Heart left ventricle (tissue), 16 donors: Measurements from ENCODE around the gene SLC16A10. TPM values are rescaled to one million over a fixed set of nuclear protein-coding genes. Genes with fewer than 3 reads are reported as not detected.

Experiments
- ATAC-seq, 4 donors: fragments of 200-7000 bp; cut with Tn5 transposase; one replicate each; pipeline ENCODE4 v1.9.1; 2020 to 2022; ENCODE audit warnings: moderate library complexity in 4 of 4, mild to moderate bottlenecking in 3 of 4, moderate number of reproducible peaks in 1 of 4
- DNase-seq, 5 donors: peaks; one replicate each; pipeline ENCODE4 v3.0.0-alpha.2; 2020
- H3K27ac ChIP-seq, 12 donors: fragments of 200-600 bp; sonication (generic) in 4 of 12; one replicate each; pipeline versions ENCODE4 v1.5.0 to v1.8.0; 2016 to 2022; ENCODE audit warnings: mild to moderate bottlenecking in 2 of 12
- H3K27me3 ChIP-seq, 9 donors: fragments of 200-600 bp; sonication (generic) in 2 of 9; one replicate each; pipeline versions ENCODE4 v1.5.1 to v1.8.0; 2016 to 2022; ENCODE audit warnings: mild to moderate bottlenecking in 3 of 9
- H3K36me3 ChIP-seq, 9 donors: fragments of 200-600 bp; sonication (generic) in 2 of 9; one replicate each; pipeline versions ENCODE4 v1.5.0 to v1.8.0; 2018 to 2022; ENCODE audit warnings: mild to moderate bottlenecking in 2 of 9
- H3K4me1 ChIP-seq, 12 donors: fragments of 200-600 bp; sonication (generic) in 4 of 12; one replicate each; pipeline versions ENCODE4 v1.5.0 to v1.8.0; 2016 to 2022; ENCODE audit warnings: mild to moderate bottlenecking in 3 of 12
- H3K4me3 ChIP-seq, 12 donors: fragments of 200-600 bp; sonication (generic) in 4 of 12; one replicate each; pipeline versions ENCODE4 v1.5.0 to v1.8.0; 2017 to 2022; ENCODE audit warnings: mild to moderate bottlenecking in 9 of 12, moderate library complexity in 4 of 12
- H3K9me3 ChIP-seq, 12 donors: fragments of 200-600 bp; sonication (generic) in 4 of 12; one replicate each; pipeline versions ENCODE4 v1.5.0 to v1.8.0; 2016 to 2022; ENCODE audit warnings: mild to moderate bottlenecking in 1 of 12
- POLR2A ChIP-seq, 2 donors: fragments of 450-650 bp; IDR thresholded peaks; one replicate each; pipeline ENCODE4 v1.6.1; 2017; ENCODE audit warnings: antibody characterized with exemption in 2 of 2, mild to moderate bottlenecking in 2 of 2, moderate library complexity in 2 of 2
- WGBS, 4 donors: extraction: QIAGEN DNeasy Blood & Tissue Kit in 2 of 4; methylation state at CpG; one replicate each; pipeline versions ENCODE4 v1.1.5 to v1.1.7; 2013 to 2018; 5-methylcytosine and 5-hydroxymethylcytosine counted together
- intact Hi-C, 10 donors: fragments of 100-400 bp; cut with DNase I; formaldehyde crosslinking; loops; one replicate each; pipeline versions ENCODE4 v1.11.1 to v1.14.2; 2022
- polyA plus RNA-seq, 2 donors: library from polyadenylated mRNA; stranded (reverse); fragments of 200-250 nt; gene quantifications; one replicate each; pipeline ENCODE4 v1.2.3, GENCODE V29; 2013
- total RNA-seq, 9 donors: library from RNA; depleted of rRNA in 2 of 9; stranded (reverse); fragments of >200 nt in 2 of 9; fragmentation: NEBNext Ultra II Directional in 3 of 9; extraction: Animal tissue kit (Norgen Biotek cat#: 25700) in 3 of 9; gene quantifications; one replicate each; pipeline versions ENCODE4 v1.1.0 to v1.2.4, GENCODE V29; 2016 to 2023
- TF ChIP-seq, protein P1 (sequence below), 12 donors: fragments of 200-600 bp; sonication (generic) in 4 of 12; IDR thresholded peaks; one replicate each; pipeline versions ENCODE4 v1.5.0 to v1.8.0; 2018 to 2022; ENCODE audit warnings: antibody characterized with exemption in 12 of 12, mild to moderate bottlenecking in 5 of 12
- donor health status: ischemic (EF 13 %, LVEDD 7.1; RV severe dilation, severe dysfunction).
- donor health status: healthy with polysubstance abuse.
- donor health status: DM: no; HTN: yes; CAD: no.
- donor health status: DM: no; HTN: no; CAD: no.
- donor health status: ischemic (EF 25% LVEDD 6.9; RV normal size, moderate dysfunction).
- donor health status: ischemic (EF 25% LVEDD 5.7; RV mildly dilated, moderate dysfunction).
- donor health status: healthy.
- donor health status: DM: yes; HTN: yes; CAD: no.
- donor health status: ischemic (EF 35%, LVEDD 5.7; RV mildly dilated, moderate dysfunction).
- donor health status: nonischemic (EF 11% LVEDD 7.7; RV severe dilation, severe dysfunction).
- donor health status: DM: yes; HTN: yes; CAD: no.
- donor health status: PGD.
- donor health status: ischemic (EF 29% LVEDD 5.4; RV normal size, mild dysfunction).
- donor health status: nonischemic (EF 23%, LVEDD 6.1; RV moderate dilation, normal function).

The SLC16A10 gene
- total and polyA plus RNA-seq, 11 donors, result 1.9 to 16.7 (median 6.6) TPM

DNA sequence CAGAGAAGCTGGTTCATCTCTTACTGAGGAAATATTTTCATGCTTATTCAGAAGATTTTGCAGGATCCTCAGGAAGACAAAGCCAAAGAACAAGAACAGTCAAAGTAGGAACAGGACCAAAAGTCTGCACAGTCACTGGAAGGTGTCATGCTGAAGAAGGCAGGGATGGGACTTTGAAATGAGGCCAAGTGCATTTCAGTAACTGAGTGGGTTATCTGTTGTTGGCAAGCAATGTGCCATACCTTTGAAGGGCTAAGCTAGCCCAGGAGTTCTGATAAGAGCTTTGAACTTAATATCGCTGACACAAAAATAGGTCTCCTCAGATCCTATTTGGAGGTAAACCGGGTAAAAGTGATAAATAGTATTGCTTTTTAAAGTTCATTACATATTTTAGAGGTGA is 31.5 kb downstream of the SLC16A10 start:
- TF ChIP-seq, protein P1, sequence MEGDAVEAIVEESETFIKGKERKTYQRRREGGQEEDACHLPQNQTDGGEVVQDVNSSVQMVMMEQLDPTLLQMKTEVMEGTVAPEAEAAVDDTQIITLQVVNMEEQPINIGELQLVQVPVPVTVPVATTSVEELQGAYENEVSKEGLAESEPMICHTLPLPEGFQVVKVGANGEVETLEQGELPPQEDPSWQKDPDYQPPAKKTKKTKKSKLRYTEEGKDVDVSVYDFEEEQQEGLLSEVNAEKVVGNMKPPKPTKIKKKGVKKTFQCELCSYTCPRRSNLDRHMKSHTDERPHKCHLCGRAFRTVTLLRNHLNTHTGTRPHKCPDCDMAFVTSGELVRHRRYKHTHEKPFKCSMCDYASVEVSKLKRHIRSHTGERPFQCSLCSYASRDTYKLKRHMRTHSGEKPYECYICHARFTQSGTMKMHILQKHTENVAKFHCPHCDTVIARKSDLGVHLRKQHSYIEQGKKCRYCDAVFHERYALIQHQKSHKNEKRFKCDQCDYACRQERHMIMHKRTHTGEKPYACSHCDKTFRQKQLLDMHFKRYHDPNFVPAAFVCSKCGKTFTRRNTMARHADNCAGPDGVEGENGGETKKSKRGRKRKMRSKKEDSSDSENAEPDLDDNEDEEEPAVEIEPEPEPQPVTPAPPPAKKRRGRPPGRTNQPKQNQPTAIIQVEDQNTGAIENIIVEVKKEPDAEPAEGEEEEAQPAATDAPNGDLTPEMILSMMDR (IDR thresholded peaks at IDR 0.05), result no peak
- TF ChIP-seq POLR2A (IDR thresholded peaks at IDR 0.05), result no peak
- ATAC-seq, result peak in 3 of 4 donors; percentile 19 to 57 (median 28)
- Histone ChIP-seq H3K4me3 (no peak overlapping the region), H3K36me3 (no peaks in the 10 kb centered on the region), H3K4me1 (peaks cover 0 to 16% (median 8%) of the 10 kb centered on the region in 12 donors), H3K27me3 (no peaks in the 10 kb centered on the region), H3K9me3 (peaks cover 0 to 10% (median 0%) of the 10 kb centered on the region in 12 donors), H3K27ac (peak overlapping the region in 1 of 12 donors; percentile 65)
- WGBS, 4 donors, result 43 to 59% (median 45%) methylated on average over 2 of the region's 2 CpGs
- no peak for DNase-seq
- intact Hi-C loops, result no loop called here

- no peak for TF ChIP-seq POLR2A (IDR thresholded peaks at IDR 0.05)
- TF ChIP-seq, protein P1 (IDR thresholded peaks at IDR 0.05), result no peak
- intact Hi-C loops, result no loop called here
These were observed 32.4 kb downstream of the SLC16A10 start for GRCh38 chr6:111119571-111120329.

GRCh38 chr6:111121789-111122350 is 34.6 kb downstream of the SLC16A10 start:
- Histone ChIP-seq H3K36me3 (no peaks in the 10 kb centered on the region), H3K27ac (no peak overlapping the region), H3K27me3 (no peaks in the 10 kb centered on the region), H3K4me1 (peaks cover 0 to 7% (median 0%) of the 10 kb centered on the region in 12 donors), H3K9me3 (peaks cover 0 to 10% (median 0%) of the 10 kb centered on the region in 12 donors), H3K4me3 (no peak overlapping the region)
- intact Hi-C loops, result no loop called here
- 80 to 89% (median 87%) methylated on average over 4 of the region's 4 CpGs for WGBS, 4 donors
- ATAC-seq (peak in 1 of 4 donors; percentile 18), DNase-seq (no peak)
- TF ChIP-seq, protein P1 (IDR thresholded peaks at IDR 0.05), result no peak
- TF ChIP-seq POLR2A (IDR thresholded peaks at IDR 0.05), result no peak

More at GRCh38 chr6:111119571-111120329, 32.4 kb downstream of the SLC16A10 start:
- no peak for ATAC-seq
- Histone ChIP-seq H3K27me3 (no peaks in the 10 kb centered on the region), H3K4me1 (peaks cover 0 to 9% (median 0%) of the 10 kb centered on the region in 12 donors), H3K36me3 (no peaks in the 10 kb centered on the region), H3K9me3 (peaks cover 0 to 10% (median 0%) of the 10 kb centered on the region in 12 donors), H3K4me3 (no peak overlapping the region), H3K27ac (peak overlapping the region in 1 of 12 donors; percentile 65)
- 74 to 84% (median 80%) methylated on average over 2 of the region's 2 CpGs for WGBS, 4 donors
- no peak for DNase-seq
